Activated CD4-positive, alpha-beta T cell treated with anti-CD3 and anti-CD28 coated beads for 36 hours (primary cell): ENCODE data around the gene OTOGL. TPM values are rescaled to one million over a fixed set of nuclear protein-coding genes. Genes with fewer than 3 reads are reported as not detected.
"Not testable (repeated sequence)": the region's sequence is repeated elsewhere in the genome, so short reads cannot be mapped to it uniquely, and the experiment has no call there.

Experiments
- ATAC-seq: fragments of 200-7000 bp; cut with Tn5 transposase; one replicate; pipeline ENCODE4 v1.10.0; 2021; ENCODE audit warnings: mild to moderate bottlenecking, moderate library complexity
- CTCF ChIA-PET: fragments of 350-600 bp; sonication (Branson Sonifier 250); formaldehyde crosslinking; loops from one replicate; lab custom pipeline; 2021; ENCODE audit warnings: antibody characterized with exemption; lab: Charles Lee
- POLR2A ChIA-PET: fragments of 350-600 bp; sonication (Branson Sonifier 250); formaldehyde crosslinking; loops from one replicate; lab custom pipeline; 2021; ENCODE audit warnings: antibody characterized with exemption, inconsistent platforms; lab: Charles Lee
- DNase-seq: peaks from one replicate; pipeline ENCODE4 v3.0.0-alpha.2; 2020
- H3K27ac Mint-ChIP-seq: one replicate; pipeline ENCODE4 v1.8.0; 2021; ENCODE audit warnings: mixed read lengths
- H3K27me3 Mint-ChIP-seq: one replicate; pipeline ENCODE4 v1.8.0; 2021; ENCODE audit warnings: mixed read lengths
- H3K36me3 Mint-ChIP-seq: one replicate; pipeline ENCODE4 v1.8.0; 2021; ENCODE audit warnings: low read depth, mixed read lengths
- H3K4me1 Mint-ChIP-seq: one replicate; pipeline ENCODE4 v1.8.0; 2021; ENCODE audit warnings: mixed read lengths
- H3K4me3 Mint-ChIP-seq: one replicate; pipeline ENCODE4 v1.8.0; 2021; ENCODE audit warnings: mild to moderate bottlenecking, moderate library complexity, mixed read lengths
- H3K9me3 Mint-ChIP-seq: one replicate; pipeline ENCODE4 v1.8.0; 2021; ENCODE audit warnings: low read depth, mixed read lengths
- intact Hi-C, 2 experiments: fragments of 100-400 bp; cut with DNase I in 1 of 2; cut with micrococcal nuclease in 1 of 2; formaldehyde crosslinking; loops; one replicate each; pipeline versions ENCODE4 v1.14.2 to v1.15.1; 2022 to 2024; cut with DNase I, micrococcal nuclease
- total RNA-seq, 2 experiments: library from RNA; stranded (reverse); gene quantifications; one replicate each; pipeline ENCODE4 v1.2.3, GENCODE V29; 2021

The OTOGL gene
- total RNA-seq, 2 experiments from 2014 or later: not detected

GRCh38 chr12:80140005-80140404 is 40.7 kb downstream of the OTOGL start:
- no peak for DNase-seq
- ChIA-PET CTCF (interaction anchor here (0.6 kb wide), 1 partner anchor 167 kb away, joined by 3 read pairs; no protein-coding TSS in a partner anchor), POLR2A (no interaction called here)
- Mint-ChIP-seq H3K9me3 (no peaks in the 10 kb centered on the region), H3K4me1 (peaks cover 3% of the 10 kb centered on the region), H3K4me3 (no peak overlapping the region), H3K36me3 (no peaks in the 10 kb centered on the region), H3K27me3 (peaks cover 2% of the 10 kb centered on the region), H3K27ac (no peak overlapping the region)
- ATAC-seq: no peak
- intact Hi-C loops: no loop called here

GRCh38 chr12:80142640-80143039 is 43.3 kb downstream of the OTOGL start:
- Mint-ChIP-seq H3K36me3 (no peaks in the 10 kb centered on the region), H3K27ac (no peak overlapping the region), H3K9me3 (no peaks in the 10 kb centered on the region), H3K4me3 (no peak overlapping the region), H3K27me3 (peaks cover 2% of the 10 kb centered on the region), H3K4me1 (peaks cover 3% of the 10 kb centered on the region)
- ChIA-PET POLR2A (no interaction called here), CTCF (no interaction called here)
- intact Hi-C loops: no loop called here
- peak; percentile 19 for DNase-seq
- peak; percentile 72 for ATAC-seq

GRCh38 chr12:80143537-80143936 is 44.2 kb downstream of the OTOGL start:
- CTCF ChIA-PET: no interaction called here
- Mint-ChIP-seq H3K4me3 (no peak overlapping the region), H3K36me3 (no peaks in the 10 kb centered on the region), H3K27ac (no peak overlapping the region), H3K4me1 (peaks cover 3% of the 10 kb centered on the region), H3K27me3 (peaks cover 3% of the 10 kb centered on the region), H3K9me3 (no peaks in the 10 kb centered on the region)
- POLR2A ChIA-PET: no interaction called here
- intact Hi-C loops: no loop called here
- no peak for DNase-seq
- ATAC-seq: no peak

GRCh38 chr12:80149547-80150313 is 50.4 kb downstream of the OTOGL start:
- intact Hi-C loops, H3K27ac Mint-ChIP-seq, DNase-seq, H3K36me3 Mint-ChIP-seq, POLR2A ChIA-PET, H3K4me1 Mint-ChIP-seq, H3K27me3 Mint-ChIP-seq, CTCF ChIA-PET, H3K4me3 Mint-ChIP-seq, ATAC-seq, H3K9me3 Mint-ChIP-seq: not testable (repeated sequence)

- POLR2A ChIA-PET: no interaction called here
- CTCF ChIA-PET: interaction anchor here (0.7 kb wide), 1 partner anchor 20 kb away, joined by 4 read pairs; no protein-coding TSS in a partner anchor
- no peak overlapping the region for H3K27ac Mint-ChIP-seq
- ATAC-seq: no peak
- no peak overlapping the region for H3K4me3 Mint-ChIP-seq
- H3K27me3 Mint-ChIP-seq: peaks cover 3% of the 10 kb centered on the region
- peaks cover 3% of the 10 kb centered on the region for H3K9me3 Mint-ChIP-seq
- no peaks in the 10 kb centered on the region for H3K4me1 Mint-ChIP-seq
- intact Hi-C loops: no loop called here
- DNase-seq: no peak
- H3K36me3 Mint-ChIP-seq: no peaks in the 10 kb centered on the region
These were observed 51.8 kb downstream of the OTOGL start for GRCh38 chr12:80151131-80151530.

GRCh38 chr12:80154261-80154660 is 54.9 kb downstream of the OTOGL start:
- Mint-ChIP-seq H3K4me3 (no peak overlapping the region), H3K4me1 (no peaks in the 10 kb centered on the region), H3K36me3 (no peaks in the 10 kb centered on the region), H3K27me3 (no peaks in the 10 kb centered on the region), H3K9me3 (peaks cover 3% of the 10 kb centered on the region), H3K27ac (no peak overlapping the region)
- no peak for DNase-seq
- ChIA-PET CTCF (no interaction called here), POLR2A (no interaction called here)
- ATAC-seq: no peak
- intact Hi-C loops: no loop called here

- Mint-ChIP-seq H3K4me3 (no peak overlapping the region), H3K27me3 (peaks cover 4% of the 10 kb centered on the region), H3K36me3 (no peaks in the 10 kb centered on the region), H3K27ac (no peak overlapping the region), H3K9me3 (peaks cover 3% of the 10 kb centered on the region), H3K4me1 (no peaks in the 10 kb centered on the region)
- ChIA-PET POLR2A (no interaction called here), CTCF (no interaction called here)
- DNase-seq (no peak), ATAC-seq (no peak)
- intact Hi-C loops: no loop called here
These were observed 57.0 kb downstream of the OTOGL start for GRCh38 chr12:80156306-80156705.

GRCh38 chr12:80157645-80158044 is 58.3 kb downstream of the OTOGL start:
- Mint-ChIP-seq H3K4me3 (no peak overlapping the region), H3K4me1 (no peaks in the 10 kb centered on the region), H3K27me3 (peaks cover 4% of the 10 kb centered on the region), H3K36me3 (no peaks in the 10 kb centered on the region), H3K27ac (no peak overlapping the region), H3K9me3 (peaks cover 2% of the 10 kb centered on the region)
- ATAC-seq (no peak), DNase-seq (no peak)
- intact Hi-C loops: no loop called here
- CTCF ChIA-PET: interaction anchor here (0.8 kb wide), 1 partner anchor 216 kb away, joined by 3 read pairs; no protein-coding TSS in a partner anchor
- POLR2A ChIA-PET: no interaction called here

GRCh38 chr12:80161612-80162011 is 62.3 kb downstream of the OTOGL start:
- H3K36me3 Mint-ChIP-seq: no peaks in the 10 kb centered on the region
- intact Hi-C loops: no loop called here
- H3K4me3 Mint-ChIP-seq: no peak overlapping the region
- DNase-seq (no peak), ATAC-seq (no peak)
- ChIA-PET CTCF (no interaction called here), POLR2A (no interaction called here)
- H3K4me1 Mint-ChIP-seq: no peaks in the 10 kb centered on the region
- no peak overlapping the region for H3K27ac Mint-ChIP-seq
- peaks cover 5% of the 10 kb centered on the region for H3K27me3 Mint-ChIP-seq
- H3K9me3 Mint-ChIP-seq: no peaks in the 10 kb centered on the region

- no peak for ATAC-seq
- Mint-ChIP-seq H3K36me3 (no peaks in the 10 kb centered on the region), H3K4me3 (no peak overlapping the region), H3K4me1 (no peaks in the 10 kb centered on the region), H3K27me3 (peaks cover 6% of the 10 kb centered on the region), H3K27ac (no peak overlapping the region), H3K9me3 (no peaks in the 10 kb centered on the region)
- POLR2A ChIA-PET: no interaction called here
- intact Hi-C loops: no loop called here
- CTCF ChIA-PET: no interaction called here
- DNase-seq: no peak
These were observed 62.8 kb downstream of the OTOGL start for GRCh38 chr12:80162177-80162576.

GRCh38 chr12:80165746-80166145 is 66.4 kb downstream of the OTOGL start:
- POLR2A ChIA-PET: no interaction called here
- H3K36me3 Mint-ChIP-seq: no peaks in the 10 kb centered on the region
- H3K27me3 Mint-ChIP-seq: peaks cover 7% of the 10 kb centered on the region
- no peak for DNase-seq
- ATAC-seq: no peak
- H3K4me1 Mint-ChIP-seq: no peaks in the 10 kb centered on the region
- no peaks in the 10 kb centered on the region for H3K9me3 Mint-ChIP-seq
- no peak overlapping the region for H3K4me3 Mint-ChIP-seq
- intact Hi-C loops: no loop called here
- CTCF ChIA-PET: no interaction called here
- H3K27ac Mint-ChIP-seq: no peak overlapping the region

- DNase-seq: no peak
- Mint-ChIP-seq H3K27me3 (peaks cover 11% of the 10 kb centered on the region), H3K36me3 (no peaks in the 10 kb centered on the region), H3K9me3 (no peaks in the 10 kb centered on the region), H3K4me3 (no peak overlapping the region), H3K4me1 (no peaks in the 10 kb centered on the region), H3K27ac (no peak overlapping the region)
- CTCF ChIA-PET: no interaction called here
- intact Hi-C loops: no loop called here
- POLR2A ChIA-PET: no interaction called here
- ATAC-seq: no peak
These were observed 67.4 kb downstream of the OTOGL start for GRCh38 chr12:80166751-80167150.
